ENCODE data around the gene D2HGDH. TPM values are rescaled to one million over a fixed set of nuclear protein-coding genes. Genes with fewer than 3 reads are reported as not detected.
"Not testable (repeated sequence)": the region's sequence is repeated elsewhere in the genome, so short reads cannot be mapped to it uniquely, and the experiment has no call there.

The D2HGDH gene
- total RNA-seq, 1 experiment from 2014 or later = 14.2 TPM

GRCh38 chr2:241798081-241798630 lies 63.7 kb downstream of the D2HGDH start:
- DNase-seq (ENCODE audit: low read depth) = no peak
- in situ Hi-C loops (cut with HindIII; ENCODE audit: low pct_unique_long_range_greater_than_20kb, low sequenced_read_pairs) = no loop called here

- in situ Hi-C loops (cut with HindIII; ENCODE audit: low pct_unique_long_range_greater_than_20kb, low sequenced_read_pairs) = no loop called here
- DNase-seq (ENCODE audit: low read depth) = no peak
These were observed 64.4 kb downstream of the D2HGDH start for GRCh38 chr2:241798631-241799521.

- no peak for DNase-seq (ENCODE audit: low read depth)
- in situ Hi-C loops (cut with HindIII; ENCODE audit: low pct_unique_long_range_greater_than_20kb, low sequenced_read_pairs) = no loop called here
These were observed 65.2 kb downstream of the D2HGDH start for GRCh38 chr2:241799522-241800197.

GRCh38 chr2:241800198-241800903 lies 65.9 kb downstream of the D2HGDH start:
- DNase-seq (ENCODE audit: low read depth); in situ Hi-C loops (cut with HindIII; ENCODE audit: low pct_unique_long_range_greater_than_20kb, low sequenced_read_pairs): not testable (repeated sequence)

- DNase-seq (ENCODE audit: low read depth) = no peak
- in situ Hi-C loops (cut with HindIII; ENCODE audit: low pct_unique_long_range_greater_than_20kb, low sequenced_read_pairs) = no loop called here
These were observed 67.4 kb downstream of the D2HGDH start for GRCh38 chr2:241801611-241802420.

GRCh38 chr2:241802421-241803318 lies 68.2 kb downstream of the D2HGDH start:
- no peak for DNase-seq (ENCODE audit: low read depth)
- in situ Hi-C loops (cut with HindIII; ENCODE audit: low pct_unique_long_range_greater_than_20kb, low sequenced_read_pairs) = no loop called here

GRCh38 chr2:241803387-241804325 lies 69.2 kb downstream of the D2HGDH start:
- DNase-seq (ENCODE audit: low read depth) = no peak
- in situ Hi-C loops (cut with HindIII; ENCODE audit: low pct_unique_long_range_greater_than_20kb, low sequenced_read_pairs) = no loop called here

- in situ Hi-C loops (cut with HindIII; ENCODE audit: low pct_unique_long_range_greater_than_20kb, low sequenced_read_pairs) = no loop called here
- DNase-seq (ENCODE audit: low read depth) = no peak
These were observed 70.1 kb downstream of the D2HGDH start for GRCh38 chr2:241804326-241805229.

GRCh38 chr2:241806217-241806616 lies 71.8 kb downstream of the D2HGDH start:
- in situ Hi-C loops (cut with HindIII; ENCODE audit: low pct_unique_long_range_greater_than_20kb, low sequenced_read_pairs); DNase-seq (ENCODE audit: low read depth): not testable (repeated sequence)

GRCh38 chr2:241808051-241808720 lies 73.8 kb downstream of the D2HGDH start:
- no peak for DNase-seq (ENCODE audit: low read depth)
- in situ Hi-C loops (cut with HindIII; ENCODE audit: low pct_unique_long_range_greater_than_20kb, low sequenced_read_pairs) = no loop called here

GRCh38 chr2:241808721-241809382 lies 74.4 kb downstream of the D2HGDH start, which contains the start of gene NEU4:
TSS of gene NEU4 (plus strand) at chr2:241809193. CDS start at chr2:241814485, 5,292 bp downstream.
- DNase-seq (ENCODE audit: low read depth) = no peak
- in situ Hi-C loops (cut with HindIII; ENCODE audit: low pct_unique_long_range_greater_than_20kb, low sequenced_read_pairs) = no loop called here

GRCh38 chr2:241809383-241810306 lies 75.2 kb downstream of the D2HGDH start:
- no peak for DNase-seq (ENCODE audit: low read depth)
- in situ Hi-C loops (cut with HindIII; ENCODE audit: low pct_unique_long_range_greater_than_20kb, low sequenced_read_pairs) = no loop called here
